ENCODE results near the gene MTX2. TPM values are rescaled to one million over a fixed set of nuclear protein-coding genes. Genes with fewer than 3 reads are reported as not detected.
"Not testable (repeated sequence)": the region's sequence is repeated elsewhere in the genome, so short reads cannot be mapped to it uniquely, and the experiment has no call there.

MTX2 gene
- total RNA-seq, 1 donor from 2014 or later = 19.4 TPM

DNA sequence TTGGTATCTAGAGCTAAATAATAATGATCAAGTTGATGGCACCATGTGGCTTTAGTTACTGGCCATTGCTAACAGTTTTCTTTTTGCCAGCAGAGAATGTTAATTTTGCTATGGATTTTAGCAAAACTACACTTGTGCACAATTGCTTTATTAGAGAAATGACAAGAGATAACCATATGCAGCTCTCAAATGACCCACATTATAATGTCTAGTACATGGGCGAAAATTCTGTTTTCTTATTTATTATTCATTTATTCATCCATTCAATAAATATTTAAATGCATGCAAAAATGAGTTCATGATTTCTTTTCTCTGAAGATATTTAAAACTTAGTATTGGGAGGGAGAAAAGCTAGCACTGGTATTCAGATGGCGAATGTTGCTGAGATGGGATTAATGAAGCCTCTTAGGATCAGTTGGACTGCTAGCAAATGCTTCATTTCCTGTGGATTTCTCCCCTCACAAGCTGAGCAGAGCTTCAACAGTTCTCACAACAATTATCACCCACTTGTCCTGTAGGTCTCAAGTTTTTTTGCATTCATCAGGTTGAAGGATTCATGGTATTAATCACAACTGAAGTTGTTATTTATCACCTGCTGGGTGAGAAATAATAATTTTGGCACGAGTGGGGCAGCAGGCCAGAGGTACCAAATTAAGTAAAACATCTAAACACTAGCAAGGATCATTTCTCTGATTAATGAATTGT, 95.2 kb downstream of the MTX2 start:
- Mint-ChIP-seq H3K36me3 (ENCODE audit: low read depth) (peaks cover 2% of the 10 kb centered on the region), H3K4me1 (ENCODE audit: low read depth) (no peaks in the 10 kb centered on the region), H3K9me3 (ENCODE audit: low read depth) (peaks cover 8% of the 10 kb centered on the region), H3K27ac (ENCODE audit: unreplicated experiment) (no peak overlapping the region), H3K4me3 (ENCODE audit: unreplicated experiment) (no peak overlapping the region), H3K27me3 (ENCODE audit: low read depth) (peaks cover 11% of the 10 kb centered on the region)
- TF ChIP-seq, protein P1, sequence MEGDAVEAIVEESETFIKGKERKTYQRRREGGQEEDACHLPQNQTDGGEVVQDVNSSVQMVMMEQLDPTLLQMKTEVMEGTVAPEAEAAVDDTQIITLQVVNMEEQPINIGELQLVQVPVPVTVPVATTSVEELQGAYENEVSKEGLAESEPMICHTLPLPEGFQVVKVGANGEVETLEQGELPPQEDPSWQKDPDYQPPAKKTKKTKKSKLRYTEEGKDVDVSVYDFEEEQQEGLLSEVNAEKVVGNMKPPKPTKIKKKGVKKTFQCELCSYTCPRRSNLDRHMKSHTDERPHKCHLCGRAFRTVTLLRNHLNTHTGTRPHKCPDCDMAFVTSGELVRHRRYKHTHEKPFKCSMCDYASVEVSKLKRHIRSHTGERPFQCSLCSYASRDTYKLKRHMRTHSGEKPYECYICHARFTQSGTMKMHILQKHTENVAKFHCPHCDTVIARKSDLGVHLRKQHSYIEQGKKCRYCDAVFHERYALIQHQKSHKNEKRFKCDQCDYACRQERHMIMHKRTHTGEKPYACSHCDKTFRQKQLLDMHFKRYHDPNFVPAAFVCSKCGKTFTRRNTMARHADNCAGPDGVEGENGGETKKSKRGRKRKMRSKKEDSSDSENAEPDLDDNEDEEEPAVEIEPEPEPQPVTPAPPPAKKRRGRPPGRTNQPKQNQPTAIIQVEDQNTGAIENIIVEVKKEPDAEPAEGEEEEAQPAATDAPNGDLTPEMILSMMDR (IDR thresholded peaks at IDR 0.05) = no peak
- no peak for DNase-seq (ENCODE audit: low spot score)

DNA sequence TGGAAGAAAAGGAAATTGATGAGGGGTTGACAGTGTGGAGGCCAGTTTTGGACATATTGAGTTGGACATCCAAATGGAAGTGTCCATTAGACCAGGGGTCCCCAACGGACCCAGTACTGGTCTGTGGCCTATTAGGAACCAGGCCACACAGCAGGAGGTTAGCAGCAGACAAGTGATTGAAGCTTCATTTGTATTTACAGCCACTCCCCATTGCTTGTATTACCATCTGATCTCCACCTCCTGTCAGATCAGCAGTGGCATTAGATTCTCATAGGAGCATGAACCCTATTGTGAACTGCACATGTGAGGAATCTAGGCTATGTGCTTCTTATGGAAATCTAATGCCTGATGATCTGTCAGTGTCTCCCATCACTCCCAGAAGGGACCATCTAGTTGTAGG, 99.1 kb downstream of the MTX2 start:
- Mint-ChIP-seq H3K27me3 (ENCODE audit: low read depth) (peaks cover 18% of the 10 kb centered on the region), H3K36me3 (ENCODE audit: low read depth) (peaks cover 2% of the 10 kb centered on the region), H3K4me1 (ENCODE audit: low read depth) (no peaks in the 10 kb centered on the region), H3K27ac (ENCODE audit: unreplicated experiment) (no peak overlapping the region), H3K4me3 (ENCODE audit: unreplicated experiment) (no peak overlapping the region), H3K9me3 (ENCODE audit: low read depth) (peaks cover 8% of the 10 kb centered on the region)
- DNase-seq (ENCODE audit: low spot score) = no peak
- TF ChIP-seq, protein P1 (IDR thresholded peaks at IDR 0.05) = no peak

DNA sequence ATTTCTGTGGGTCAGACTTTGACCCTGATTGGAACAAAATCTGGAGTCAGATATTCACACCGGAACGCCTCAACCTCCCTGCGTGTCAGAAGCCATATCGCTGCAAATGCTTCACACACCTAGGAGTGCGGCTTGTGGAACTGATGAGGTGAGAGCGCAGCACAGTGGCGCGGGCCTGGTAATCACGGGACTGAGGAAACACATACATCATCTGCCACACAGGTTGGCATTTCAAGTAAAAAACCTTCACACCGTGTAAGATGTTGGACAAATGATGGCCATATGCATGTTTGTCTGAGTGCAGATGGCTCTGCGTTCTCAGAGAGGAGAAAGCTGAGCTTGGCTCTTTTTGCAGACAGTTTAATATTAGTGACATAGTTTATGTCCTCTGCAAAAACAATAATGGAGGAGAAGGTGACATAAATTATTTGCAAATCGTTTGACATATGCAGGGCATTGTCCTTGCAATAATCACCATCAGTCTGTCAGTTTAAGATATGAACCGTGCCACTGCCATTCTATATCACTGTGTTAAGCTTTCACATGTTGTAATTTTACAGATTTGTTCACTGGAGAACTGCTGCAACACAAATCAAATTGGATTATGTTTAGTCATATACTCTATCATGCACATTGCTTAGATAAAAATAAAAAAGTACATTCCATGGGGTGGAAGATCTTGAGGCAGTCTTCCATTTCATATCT, 101.4 kb downstream of the MTX2 start:
- Mint-ChIP-seq H3K27me3 (ENCODE audit: low read depth) (peaks cover 28% of the 10 kb centered on the region), H3K4me1 (ENCODE audit: low read depth) (no peaks in the 10 kb centered on the region), H3K36me3 (ENCODE audit: low read depth) (peaks cover 2% of the 10 kb centered on the region), H3K9me3 (ENCODE audit: low read depth) (peaks cover 17% of the 10 kb centered on the region), H3K27ac (ENCODE audit: unreplicated experiment) (no peak overlapping the region), H3K4me3 (ENCODE audit: unreplicated experiment) (no peak overlapping the region)
- TF ChIP-seq, protein P1 (IDR thresholded peaks at IDR 0.05) = no peak
- no peak for DNase-seq (ENCODE audit: low spot score)

DNA sequence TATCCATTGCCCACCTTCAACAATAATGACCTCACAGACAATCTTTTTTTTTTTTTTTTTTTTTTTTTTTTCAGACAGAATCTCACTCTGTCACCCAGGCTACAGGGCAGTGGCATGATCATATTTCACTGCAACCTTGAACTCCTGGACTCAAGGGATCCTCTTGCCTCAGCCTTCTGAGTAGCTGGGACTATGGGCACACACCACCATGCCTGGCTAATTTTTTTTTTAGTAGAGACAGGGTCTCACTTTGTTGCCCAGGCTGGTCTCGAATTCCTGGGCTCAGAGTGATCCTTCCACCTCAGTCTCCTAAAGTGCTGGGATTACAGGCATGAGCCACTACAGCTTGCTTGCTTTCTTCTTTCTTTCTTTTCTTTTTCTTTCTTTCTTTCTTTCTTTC, 103.9 kb downstream of the MTX2 start:
- not testable (repeated sequence) for H3K36me3 Mint-ChIP-seq (ENCODE audit: low read depth); H3K27ac Mint-ChIP-seq (ENCODE audit: unreplicated experiment); DNase-seq (ENCODE audit: low spot score); H3K4me1 Mint-ChIP-seq (ENCODE audit: low read depth); H3K4me3 Mint-ChIP-seq (ENCODE audit: unreplicated experiment)
- Mint-ChIP-seq H3K9me3 (ENCODE audit: low read depth) (peaks cover 13% of the 10 kb centered on the region), H3K27me3 (ENCODE audit: low read depth) (peaks cover 26% of the 10 kb centered on the region)

DNA sequence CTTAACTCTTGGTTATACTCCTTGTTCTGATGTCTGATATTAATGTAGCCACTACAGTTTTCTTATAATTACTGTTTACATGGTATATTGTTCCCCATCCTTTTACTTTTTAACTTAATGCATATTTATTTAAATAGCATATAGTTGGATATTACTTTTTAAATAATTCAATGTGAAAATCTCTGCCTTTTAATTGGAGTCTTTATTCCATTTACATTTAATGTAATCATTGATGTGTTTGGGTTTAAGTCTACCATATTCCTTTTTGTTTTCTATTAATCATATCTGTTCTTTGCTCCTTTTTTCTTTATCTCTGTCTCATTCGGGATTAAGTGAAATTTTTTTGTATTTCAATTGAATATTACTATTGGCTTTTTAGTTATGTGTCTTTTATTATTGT, 109.1 kb downstream of the MTX2 start:
- Mint-ChIP-seq H3K36me3 (ENCODE audit: low read depth) (peaks cover 2% of the 10 kb centered on the region), H3K27ac (ENCODE audit: unreplicated experiment) (no peak overlapping the region), H3K9me3 (ENCODE audit: low read depth) (peaks cover 27% of the 10 kb centered on the region), H3K4me3 (ENCODE audit: unreplicated experiment) (no peak overlapping the region), H3K27me3 (ENCODE audit: low read depth) (peaks cover 24% of the 10 kb centered on the region), H3K4me1 (ENCODE audit: low read depth) (no peaks in the 10 kb centered on the region)
- no peak for DNase-seq (ENCODE audit: low spot score)
- TF ChIP-seq, protein P1 (IDR thresholded peaks at IDR 0.05) = no peak

Data from chondrocyte (in vitro differentiated cells).